ENCODE measurements around the gene LZTR1.

The LZTR1 gene

DNA sequence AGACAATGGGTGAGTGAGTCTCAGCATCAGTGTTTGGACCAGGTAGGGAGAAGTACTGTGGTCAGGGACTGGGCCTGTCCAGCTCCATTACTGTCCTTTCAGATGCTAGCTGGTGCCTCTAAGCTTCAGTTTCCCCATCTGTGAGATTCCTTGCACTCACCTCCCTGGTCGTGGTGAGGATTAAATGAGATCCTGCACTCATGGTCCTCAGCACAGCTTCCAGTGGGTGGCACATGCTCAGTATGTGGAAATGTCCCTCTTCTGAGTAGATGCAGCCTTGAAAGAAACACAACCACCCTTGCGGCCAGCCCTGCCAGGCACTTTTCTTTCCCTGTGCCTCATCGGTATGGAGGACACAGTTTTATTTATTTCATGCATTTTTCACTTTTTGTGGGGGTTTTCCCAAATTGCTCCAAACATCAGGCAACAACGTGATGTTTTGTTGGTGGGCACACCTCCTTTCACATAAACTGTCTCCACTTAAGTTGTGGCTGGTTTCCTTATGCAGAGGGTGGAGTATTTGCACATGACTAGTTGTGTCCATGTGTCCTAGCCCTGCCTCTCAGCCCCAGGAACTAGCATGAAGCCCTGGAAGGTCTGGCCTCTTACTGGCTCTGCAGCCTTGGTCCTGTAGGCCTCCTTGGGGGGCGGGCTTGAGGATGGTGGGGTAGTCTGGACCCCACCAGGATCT is 1.1 kb downstream of the LZTR1 start:
- DNase-seq = no peak

- no peak for DNase-seq
Measured at GRCh38 chr22:20985720-20986119, 3.6 kb downstream of the LZTR1 start.

DNA sequence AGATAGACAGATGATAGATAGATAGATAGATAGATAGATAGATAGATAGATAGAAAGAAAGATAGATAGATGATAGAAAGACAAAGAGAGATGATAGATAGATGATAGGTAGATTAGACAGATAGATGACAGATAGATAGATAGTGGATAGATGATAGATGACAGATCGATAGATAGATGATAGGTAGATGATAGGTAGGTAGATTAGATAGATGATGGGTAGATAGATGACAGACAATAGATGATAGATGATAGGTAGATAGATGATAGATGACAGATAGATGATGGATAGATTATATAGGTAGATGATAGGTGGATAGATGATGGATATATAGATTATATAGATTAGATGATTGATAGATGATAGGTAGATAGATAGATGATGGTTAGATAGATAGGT is 4.3 kb downstream of the LZTR1 start:
- no peak for DNase-seq

- DNase-seq = no peak
Measured at GRCh38 chr22:20987375-20987774, 5.3 kb downstream of the LZTR1 start.

- DNase-seq = no peak
Measured at GRCh38 chr22:20988573-20989322, 6.7 kb downstream of the LZTR1 start.

DNA sequence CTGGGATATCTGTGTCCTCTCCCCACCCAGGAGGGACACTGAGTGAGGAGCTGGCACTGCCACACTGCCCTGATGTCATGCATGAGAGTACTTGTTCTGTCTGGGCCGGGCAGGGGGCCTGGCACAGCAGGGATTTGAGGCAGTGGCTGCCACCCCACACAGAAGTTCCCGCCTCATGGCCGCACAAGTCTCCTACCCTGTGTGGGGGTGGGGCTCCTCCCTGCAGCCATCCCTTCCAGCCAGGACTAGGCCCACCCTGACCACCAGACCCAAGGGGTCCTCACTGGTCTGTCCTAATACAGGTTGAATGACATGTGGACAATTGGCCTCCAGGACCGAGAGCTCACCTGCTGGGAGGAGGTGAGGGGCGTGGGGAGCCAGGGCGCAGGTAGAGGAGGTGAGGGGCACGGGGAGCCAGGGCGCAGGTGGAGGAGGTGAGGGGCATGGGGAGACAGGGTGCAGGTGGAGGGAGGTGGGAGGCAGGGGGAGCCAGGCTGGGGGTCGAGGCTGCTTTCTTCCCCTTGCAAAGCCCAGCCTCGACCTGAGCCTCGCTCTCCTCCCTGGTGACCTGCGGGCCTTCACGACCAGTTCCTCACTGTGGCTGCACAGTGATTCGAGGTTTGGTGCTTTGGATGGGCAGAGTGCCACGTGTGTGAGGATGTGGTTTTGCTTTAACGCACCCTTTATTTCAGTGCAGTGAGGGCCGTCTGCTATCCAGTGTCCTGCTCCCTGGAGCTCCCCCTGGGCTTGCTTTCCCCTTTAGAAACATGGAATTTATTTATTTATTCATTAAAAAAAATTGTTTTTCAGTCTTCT is 7.4 kb downstream of the LZTR1 start:
- DNase-seq = no peak

DNA sequence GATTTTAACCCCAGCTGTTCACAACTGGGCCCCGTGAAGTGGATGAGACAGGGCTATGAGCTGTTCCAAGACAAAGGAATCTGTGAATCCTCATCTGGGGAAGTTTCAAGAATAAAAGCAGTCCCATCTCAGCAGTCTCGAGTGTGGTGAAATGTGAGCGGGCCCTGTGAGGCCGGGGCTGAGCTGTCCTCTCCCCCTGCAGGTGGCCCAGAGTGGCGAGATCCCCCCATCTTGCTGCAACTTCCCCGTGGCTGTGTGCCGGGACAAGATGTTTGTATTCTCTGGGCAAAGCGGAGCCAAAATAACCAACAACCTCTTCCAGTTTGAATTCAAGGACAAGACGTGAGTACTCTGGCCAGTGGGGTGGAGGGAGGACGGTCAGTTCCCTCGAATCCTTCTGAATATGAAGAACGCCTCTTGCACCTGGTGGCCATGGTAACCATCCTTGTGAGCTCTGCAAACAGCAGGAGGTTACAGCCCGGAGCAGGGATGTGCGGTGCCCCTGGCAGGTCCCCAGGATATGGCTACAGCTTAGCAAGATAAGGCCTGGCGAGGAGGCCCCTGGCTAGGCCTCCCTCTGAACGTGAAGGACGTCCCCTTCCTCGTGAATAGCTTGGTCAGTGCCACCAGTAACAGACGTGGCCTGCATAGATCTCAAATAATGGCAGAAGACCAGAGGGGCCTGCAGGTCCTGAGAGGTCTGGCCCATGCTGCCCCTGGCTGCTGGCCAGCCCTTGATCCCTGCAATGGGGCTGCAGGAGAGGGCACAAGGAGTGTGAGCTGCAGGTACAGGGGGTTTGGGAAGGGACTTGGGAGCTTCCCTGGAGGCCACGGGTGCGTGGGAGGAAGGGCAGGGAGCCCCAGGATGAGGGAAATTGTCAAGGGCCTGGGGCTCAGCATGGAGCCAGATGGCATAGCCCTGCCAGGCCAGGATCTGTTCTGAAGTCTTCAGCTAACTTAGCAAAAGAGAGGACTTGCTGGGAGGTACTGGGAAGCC is 8.4 kb downstream of the LZTR1 start:
- DNase-seq = no peak

GRCh38 chr22:20991252-20992055 is 9.4 kb downstream of the LZTR1 start:
- DNase-seq = no peak

GRCh38 chr22:20992056-20992442 is 10.0 kb downstream of the LZTR1 start:
- DNase-seq = no peak

- no peak for DNase-seq
Measured at GRCh38 chr22:20992456-20993303, 10.6 kb downstream of the LZTR1 start.

- DNase-seq = no peak
Measured at GRCh38 chr22:20993304-20994127, 11.4 kb downstream of the LZTR1 start.

DNA sequence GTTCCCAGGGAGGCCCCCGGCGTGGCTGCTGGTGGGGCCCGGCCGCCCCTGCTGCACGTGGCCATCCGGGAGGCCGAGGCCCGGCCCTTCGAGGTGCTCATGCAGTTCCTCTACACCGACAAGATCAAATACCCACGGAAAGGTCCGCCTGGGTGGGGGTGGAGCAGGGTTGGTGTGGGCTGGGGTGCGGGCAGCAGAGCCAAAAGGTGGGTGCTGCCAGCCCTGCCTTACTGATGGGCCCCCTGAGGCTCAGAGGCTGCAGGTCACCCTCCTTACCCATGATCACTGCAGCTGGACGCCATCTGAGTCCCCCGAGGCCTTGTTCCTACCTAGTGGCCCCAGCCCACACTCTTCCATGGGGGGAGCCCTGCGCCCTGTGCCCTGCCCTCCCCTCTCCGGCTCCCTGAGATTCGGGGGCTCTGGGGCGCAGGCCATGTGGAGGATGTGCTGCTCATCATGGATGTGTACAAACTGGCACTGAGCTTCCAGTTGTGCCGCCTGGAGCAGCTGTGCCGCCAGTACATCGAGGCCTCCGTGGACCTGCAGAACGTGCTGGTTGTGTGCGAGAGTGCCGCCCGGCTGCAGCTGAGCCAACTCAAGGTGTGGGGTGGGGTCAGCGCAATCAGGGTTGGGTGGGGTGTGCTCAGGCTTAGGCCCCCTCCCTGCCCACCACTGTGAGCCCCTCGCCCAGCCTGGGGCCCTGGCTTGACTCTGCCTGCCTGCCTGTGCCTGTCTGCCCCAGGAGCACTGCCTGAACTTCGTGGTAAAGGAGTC is 12.2 kb downstream of the LZTR1 start:
- DNase-seq = no peak

- no peak for DNase-seq
Measured at GRCh38 chr22:20994902-20995241, 12.8 kb downstream of the LZTR1 start.

DNA sequence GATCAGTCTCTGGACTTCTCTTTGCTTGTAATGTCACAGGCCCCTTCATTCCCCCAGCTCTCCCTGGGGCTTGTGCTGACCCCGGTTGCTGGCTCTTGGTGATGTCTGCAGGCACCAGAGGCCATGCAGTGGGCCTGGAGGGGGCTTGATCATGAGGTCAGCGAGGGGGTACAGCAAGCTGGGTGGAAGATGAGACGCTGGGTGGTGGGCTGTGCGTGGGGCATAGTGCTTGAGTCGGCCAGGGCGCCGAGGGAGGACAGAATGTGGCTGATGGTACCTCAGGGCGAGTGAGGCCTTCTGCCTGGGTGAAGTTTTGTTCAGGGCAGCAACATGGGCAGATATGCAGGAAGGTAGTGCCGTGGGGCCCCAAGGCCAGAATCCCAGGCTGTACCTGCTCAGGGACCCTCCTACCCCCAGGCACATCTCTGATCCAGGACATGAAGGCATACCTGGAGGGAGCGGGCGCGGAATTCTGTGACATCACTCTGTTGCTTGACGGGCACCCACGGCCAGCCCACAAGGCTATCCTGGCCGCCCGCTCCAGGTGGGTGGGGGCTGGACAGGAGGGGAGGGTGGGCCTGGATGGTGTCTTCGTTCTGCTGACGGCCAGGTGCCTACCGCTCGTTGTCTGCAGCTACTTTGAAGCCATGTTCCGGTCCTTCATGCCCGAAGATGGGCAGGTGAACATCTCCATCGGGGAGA is 13.4 kb downstream of the LZTR1 start:
- no peak for DNase-seq

DNA sequence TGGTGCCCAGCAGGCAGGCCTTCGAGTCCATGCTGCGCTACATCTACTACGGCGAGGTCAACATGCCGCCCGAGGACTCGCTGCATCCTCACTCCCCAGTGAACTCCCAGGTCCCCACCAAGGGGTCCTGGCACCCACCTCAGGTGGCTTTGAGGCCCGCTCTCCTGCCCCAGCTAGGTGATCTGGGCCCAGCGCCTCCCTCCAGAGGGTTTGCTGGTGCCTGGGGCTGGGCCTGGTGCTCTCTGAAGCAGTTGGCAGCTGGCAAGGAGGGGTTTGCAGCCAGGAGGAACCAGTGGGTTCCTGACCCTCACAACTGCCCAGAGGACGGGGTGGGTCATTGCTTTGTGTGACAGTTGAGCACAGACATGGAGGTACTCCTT is 13.9 kb downstream of the LZTR1 start:
- no peak for DNase-seq

DNA sequence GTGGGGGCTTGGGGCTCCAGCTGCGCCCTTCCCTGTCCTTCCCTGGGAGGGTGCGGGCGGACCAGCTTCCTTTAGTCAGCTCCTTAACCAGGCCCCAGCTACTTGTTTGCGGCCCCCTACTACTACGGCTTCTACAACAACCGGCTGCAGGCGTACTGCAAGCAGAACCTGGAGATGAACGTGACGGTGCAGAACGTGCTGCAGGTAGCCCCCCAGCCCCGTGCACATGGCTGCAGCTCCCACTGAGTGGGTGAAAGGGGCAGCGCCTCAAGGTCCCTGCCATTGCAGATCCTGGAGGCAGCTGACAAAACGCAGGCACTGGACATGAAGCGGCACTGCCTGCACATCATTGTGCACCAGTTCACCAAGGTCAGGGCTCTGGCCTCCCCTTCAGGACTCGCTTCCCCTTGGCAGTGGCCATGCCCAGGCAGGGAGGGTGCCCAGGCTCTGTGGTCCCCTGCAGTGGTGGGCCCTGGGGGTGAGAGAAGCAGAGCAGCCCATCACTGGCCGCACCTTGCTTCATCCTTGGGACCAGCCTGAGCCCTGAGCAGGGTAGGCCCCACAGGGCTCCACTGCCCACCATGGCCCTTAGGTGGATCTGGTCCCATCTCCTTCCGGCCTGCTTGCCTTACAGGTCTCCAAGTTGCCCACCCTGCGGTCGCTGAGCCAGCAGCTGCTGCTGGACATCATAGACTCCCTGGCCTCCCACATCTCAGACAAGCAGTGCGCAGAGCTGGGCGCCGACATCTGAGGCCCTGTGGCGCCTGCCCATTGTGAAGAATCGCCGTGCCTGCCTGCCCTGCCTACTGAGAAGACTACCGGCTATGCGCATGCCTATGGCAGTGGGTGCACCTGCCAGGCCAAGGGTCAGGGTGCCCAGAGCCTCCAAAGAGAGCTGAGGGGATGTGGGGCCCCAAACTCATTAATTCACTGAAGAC is 14.8 kb downstream of the LZTR1 start:
- no peak for DNase-seq

DNA sequence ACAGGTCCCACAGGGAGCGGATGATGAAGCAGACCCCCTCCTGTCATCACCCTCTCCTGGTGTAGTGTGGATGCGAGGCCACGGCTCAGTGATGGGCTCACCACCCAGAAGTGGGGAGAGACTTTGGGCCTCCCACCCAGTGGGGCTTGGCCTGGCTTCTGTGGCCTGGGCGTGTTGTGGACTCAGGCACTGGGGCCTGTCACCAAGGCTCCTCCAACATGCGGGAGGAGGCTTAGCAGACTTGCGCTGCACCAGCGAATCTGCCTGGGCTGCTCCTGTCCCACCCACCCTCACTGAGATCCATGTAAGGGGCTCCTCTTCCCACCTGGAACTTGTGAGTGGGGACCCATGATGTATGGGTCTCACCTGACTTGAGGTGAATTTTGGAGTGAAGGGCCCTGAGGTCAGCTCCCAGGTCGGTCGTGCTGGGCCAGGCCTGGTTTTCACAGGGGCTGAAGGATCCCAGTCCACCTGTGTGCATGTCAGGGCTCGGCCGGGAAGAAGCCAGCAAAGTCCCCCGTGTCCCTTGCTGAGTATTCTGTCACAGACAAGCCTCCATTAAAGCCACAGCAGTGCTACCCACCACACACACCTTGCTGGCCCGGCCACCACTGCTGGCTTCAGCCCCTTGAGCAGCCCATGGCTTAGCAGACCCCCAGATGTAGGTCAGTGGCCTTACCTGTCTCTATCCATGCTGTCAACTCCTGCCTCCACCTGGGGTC is 15.6 kb downstream of the LZTR1 start:
- DNase-seq = no peak
